Ovary (tissue), 9 donors: ENCODE results near the gene NOX3. TPM values are rescaled to one million over a fixed set of nuclear protein-coding genes. Genes with fewer than 3 reads are reported as not detected.
"Not testable (repeated sequence)": the region's sequence is repeated elsewhere in the genome, so short reads cannot be mapped to it uniquely, and the experiment has no call there.

Experiments
- DNase-seq, 5 donors: peaks; one replicate each; pipeline ENCODE4 v3.0.0-alpha.2; 2019 to 2020
- H3K27ac ChIP-seq, 2 donors: fragments of 200-600 bp; one replicate each; pipeline versions ENCODE4 v1.5.1 to v1.8.0; 2019 to 2022
- H3K27me3 ChIP-seq: fragments of 200-600 bp; one replicate; pipeline ENCODE4 v1.8.0; 2022
- H3K36me3 ChIP-seq: fragments of 200-600 bp; sonication (generic); one replicate; pipeline ENCODE4 v1.5.1; 2019
- H3K4me1 ChIP-seq: one replicate; pipeline ENCODE4 v1.8.1; 2013; ENCODE audit warnings: mild to moderate bottlenecking, moderate library complexity; ENCODE audit not compliant: insufficient read depth
- H3K4me3 ChIP-seq: fragments of 200-600 bp; sonication (generic); one replicate; pipeline ENCODE4 v1.5.1; 2017
- H3K9me3 ChIP-seq, 2 donors: fragments of 200-600 bp in 1 of 2; sonication (generic) in 1 of 2; one replicate each; pipeline versions ENCODE4 v1.5.1 to v1.8.1; 2013 to 2019; ENCODE audit warnings: mild to moderate bottlenecking in 1 of 2, moderate library complexity in 1 of 2
- CTCF ChIP-seq, 3 donors: fragments of 450-650 bp in 2 of 3; fragments of 200-600 bp in 1 of 3; IDR thresholded peaks; one replicate each; pipeline versions ENCODE4 v1.5.1 to v1.8.0; 2016 to 2022; ENCODE audit warnings: antibody characterized with exemption in 3 of 3, mild to moderate bottlenecking in 1 of 3
- EP300 ChIP-seq: sonication (generic); formaldehyde crosslinking; IDR thresholded peaks from one replicate; pipeline ENCODE4 v1.6.1; 2017; ENCODE audit warnings: antibody characterized with exemption
- POLR2A ChIP-seq: fragments of 450-650 bp; IDR thresholded peaks from one replicate; pipeline ENCODE4 v1.6.1; 2017; ENCODE audit warnings: antibody characterized with exemption, mild to moderate bottlenecking, moderate library complexity
- WGBS, 3 donors: extraction: QIAGEN DNeasy Blood & Tissue Kit in 1 of 3; methylation state at CpG; one replicate each; pipeline versions ENCODE4 v1.1.5 to v1.1.7; 2013 to 2017; 5-methylcytosine and 5-hydroxymethylcytosine counted together
- intact Hi-C, 4 donors: fragments of 100-400 bp; cut with DNase I; formaldehyde crosslinking; loops; one replicate each; pipeline versions ENCODE4 v1.11.0 to v1.15.1; 2022 to 2023
- polyA plus RNA-seq, 2 donors: library from polyadenylated mRNA; stranded (reverse); fragments of 200-250 nt in 1 of 2; fragments of 350-450 nt in 1 of 2; fragmentation: Illumina TruSeq in 1 of 2; extraction: RNeasy Lipid Tissue Mini Kit (QIAGEN cat#74804) in 1 of 2; gene quantifications; one replicate each; pipeline ENCODE4 v1.2.3, GENCODE V29; 2013 to 2014
- total RNA-seq, 7 donors: library from RNA; depleted of rRNA in 2 of 7; stranded (reverse); fragments of >200 nt in 2 of 7; fragmentation: NEBNext Ultra II Directional in 3 of 7; extraction: Animal tissue kit (Norgen Biotek cat#: 25700) in 3 of 7; gene quantifications; one replicate each; pipeline versions ENCODE4 v1.1.0 to v1.2.4, GENCODE V29; 2016 to 2023
- donor health status: DM: no; HTN: no; CAD: no; lungs with moderate emphysema.
- donor health status: DM: no; HTN: no; CAD: no.
- donor health status: Bipolar disorder and iron deficiency.
- donor health status: DM: yes; HTN: yes; CAD: no.
- donor health status: DM: no; HTN: no; CAD: no.
- donor health status: DM: yes; HTN: yes; CAD: no.

The NOX3 gene
- total and polyA plus RNA-seq, 9 donors: not detected

- H3K9me3 ChIP-seq: no peaks in the 10 kb centered on the region
- no peak for DNase-seq
- H3K36me3 ChIP-seq: no peaks in the 10 kb centered on the region
- no peaks in the 10 kb centered on the region for H3K27me3 ChIP-seq
- H3K27ac ChIP-seq: no peak overlapping the region
- intact Hi-C loops: no loop called here
- no peak for TF ChIP-seq EP300
- TF ChIP-seq POLR2A: no peak
- no peak for TF ChIP-seq CTCF (IDR thresholded peaks at IDR 0.05)
- no peak overlapping the region for H3K4me3 ChIP-seq
- H3K4me1 ChIP-seq: no peaks in the 10 kb centered on the region
- WGBS, 3 donors: 85 to 93% (median 92%) methylated on average over 3 of the region's 3 CpGs
Observed at GRCh38 chr6:155466539-155466938, 10.9 kb upstream of the NOX3 start.

- H3K4me3 ChIP-seq: no peak overlapping the region
- no peak for TF ChIP-seq CTCF (IDR thresholded peaks at IDR 0.05)
- TF ChIP-seq POLR2A: no peak
- TF ChIP-seq EP300: no peak
- no peak overlapping the region for H3K27ac ChIP-seq
- DNase-seq: peak in 4 of 5 donors; percentile 24 to 45 (median 38)
- WGBS, 3 donors: 19 to 52% (median 25%) methylated on average over 6 of the region's 6 CpGs
- no peaks in the 10 kb centered on the region for H3K27me3 ChIP-seq
- no peaks in the 10 kb centered on the region for H3K36me3 ChIP-seq
- no peaks in the 10 kb centered on the region for H3K9me3 ChIP-seq
- intact Hi-C loops: no loop called here
- H3K4me1 ChIP-seq: no peaks in the 10 kb centered on the region
Observed at GRCh38 chr6:155461556-155461955, 5.9 kb upstream of the NOX3 start.

GRCh38 chr6:155454471-155454870 is 1.2 kb downstream of the NOX3 start:
- WGBS, 3 donors: 70 to 81% (median 73%) methylated on average over 4 of the region's 4 CpGs
- no peak for DNase-seq
- H3K36me3 ChIP-seq: no peaks in the 10 kb centered on the region
- no peak for TF ChIP-seq EP300
- TF ChIP-seq POLR2A: no peak
- no peak for TF ChIP-seq CTCF (IDR thresholded peaks at IDR 0.05)
- no peak overlapping the region for H3K4me3 ChIP-seq
- H3K27me3 ChIP-seq: no peaks in the 10 kb centered on the region
- H3K27ac ChIP-seq: no peak overlapping the region
- H3K9me3 ChIP-seq: no peaks in the 10 kb centered on the region
- H3K4me1 ChIP-seq: peaks cover 1% of the 10 kb centered on the region
- intact Hi-C loops: no loop called here

GRCh38 chr6:155454008-155454407 is 1.6 kb downstream of the NOX3 start:
- no peaks in the 10 kb centered on the region for H3K9me3 ChIP-seq
- intact Hi-C loops: no loop called here
- H3K27me3 ChIP-seq: no peaks in the 10 kb centered on the region
- H3K36me3 ChIP-seq: no peaks in the 10 kb centered on the region
- WGBS, 3 donors: 89 to 96% (median 94%) methylated on average over 1 of the region's 1 CpG
- no peak overlapping the region for H3K4me3 ChIP-seq
- DNase-seq: no peak
- no peak overlapping the region for H3K27ac ChIP-seq
- no peak for TF ChIP-seq EP300
- no peak for TF ChIP-seq CTCF (IDR thresholded peaks at IDR 0.05)
- no peak for TF ChIP-seq POLR2A
- peaks cover 5% of the 10 kb centered on the region for H3K4me1 ChIP-seq

- H3K36me3 ChIP-seq: no peaks in the 10 kb centered on the region
- TF ChIP-seq POLR2A (no peak), EP300 (no peak), CTCF (IDR thresholded peaks at IDR 0.05) (no peak)
- no peak overlapping the region for H3K27ac ChIP-seq
- H3K4me1 ChIP-seq: peaks cover 6% of the 10 kb centered on the region
- H3K9me3 ChIP-seq: no peaks in the 10 kb centered on the region
- intact Hi-C loops: no loop called here
- no peak overlapping the region for H3K4me3 ChIP-seq
- H3K27me3 ChIP-seq: no peaks in the 10 kb centered on the region
- 40 to 47% (median 43%) methylated on average over 3 of the region's 3 CpGs for WGBS, 3 donors
- no peak for DNase-seq
Observed at GRCh38 chr6:155452576-155452975, 3.1 kb downstream of the NOX3 start.

- H3K36me3 ChIP-seq, H3K9me3 ChIP-seq, H3K27me3 ChIP-seq, H3K27ac ChIP-seq, DNase-seq, H3K4me3 ChIP-seq, H3K4me1 ChIP-seq, intact Hi-C loops: not testable (repeated sequence)
- WGBS, 3 donors: 84 to 88% (median 87%) methylated on average over 7 of the region's 7 CpGs
Observed at GRCh38 chr6:155451530-155451929, 4.1 kb downstream of the NOX3 start.
